H1 (cell line): ENCODE measurements around the gene SPAG16. TPM values are rescaled to one million over a fixed set of nuclear protein-coding genes. Genes with fewer than 3 reads are reported as not detected.

Experiments
- CTCF ChIA-PET: fragments of 300-600 bp; sonication (Branson Sonifier 250); formaldehyde crosslinking; loops from one replicate; lab custom pipeline; 2021; ENCODE audit not compliant: partially characterized antibody; lab: Charles Lee
- POLR2A ChIA-PET: fragments of 300-600 bp; sonication (Branson Sonifier 250); formaldehyde crosslinking; loops from one replicate; lab custom pipeline; 2021; ENCODE audit warnings: inconsistent platforms; ENCODE audit not compliant: partially characterized antibody; lab: Charles Lee
- DNase-seq, 2 experiments: peaks; one replicate each; pipeline versions ENCODE4 v3.0.0 to v3.0.0-alpha.2; 2010 to 2022; ENCODE audit warnings: low spot score in 2 of 2, low read depth in 1 of 2, mixed read lengths in 1 of 2
- FAIRE-seq: peaks from 2 replicates; lab custom pipeline; 2011; peaks lifted over from hg19 to GRCh38; lab: Jason Lieb, UNC
- H2AFZ ChIP-seq: 2 replicates; pipeline ENCODE4 v1.8.1; 2012; ENCODE audit warnings: low read length, inconsistent platforms
- H2AK5ac ChIP-seq: 2 replicates; pipeline ENCODE4 v1.6.1; 2013; ENCODE audit warnings: low read depth, low read length
- H2BK120ac ChIP-seq: replicated peaks from 2 replicates; pipeline ENCODE3; 2013; ENCODE audit warnings: low read depth, low read length, inconsistent platforms
- H2BK12ac ChIP-seq: 2 replicates; pipeline ENCODE4 v1.6.1; 2013; ENCODE audit warnings: low read depth, low read length
- H2BK15ac ChIP-seq: 2 replicates; pipeline ENCODE4 v1.6.1; 2013; ENCODE audit warnings: low read length
- H2BK20ac ChIP-seq: 2 replicates; pipeline ENCODE4 v1.6.1; 2013; ENCODE audit warnings: low read length
- H2BK5ac ChIP-seq: 2 replicates; pipeline ENCODE4 v1.6.1; 2013; ENCODE audit warnings: low read depth, low read length
- H3K14ac ChIP-seq: 2 replicates; pipeline ENCODE4 v1.6.1; 2013; ENCODE audit warnings: inconsistent platforms; ENCODE audit not compliant: insufficient read length
- H3K18ac ChIP-seq: 2 replicates; pipeline ENCODE4 v1.6.1; 2013; ENCODE audit warnings: low read length; ENCODE audit errors: extremely low read depth
- H3K23ac ChIP-seq: 2 replicates; pipeline ENCODE4 v1.6.1; 2013; ENCODE audit warnings: inconsistent platforms; ENCODE audit not compliant: insufficient read length
- H3K23me2 ChIP-seq: 2 replicates; pipeline ENCODE4 v1.6.1; 2013; ENCODE audit warnings: low read depth, low read length
- H3K27ac ChIP-seq: 2 replicates; pipeline ENCODE4 v1.6.1; 2011; ENCODE audit warnings: low read depth, low read length, inconsistent platforms
- H3K27me3 ChIP-seq, 4 experiments: replicated peaks in 1 of 4; 1 replicate in 1 of 4; 2 replicates in 3 of 4; pipeline versions ENCODE4 v1.6.1 to v1.8.1; 2011 to 2013; ENCODE audit warnings: low read length in 3 of 4, mild to moderate bottlenecking in 3 of 4, inconsistent platforms in 2 of 4, mixed read lengths in 2 of 4, moderate library complexity in 1 of 4; ENCODE audit not compliant: control insufficient read depth in 3 of 4, insufficient read depth in 3 of 4; ENCODE audit errors: extremely low read depth in 1 of 4
- H3K36me3 ChIP-seq, 4 experiments: 2 replicates each; pipeline versions ENCODE4 v1.6.1 to v1.8.1; 2011 to 2013; ENCODE audit warnings: mild to moderate bottlenecking in 4 of 4, low read length in 3 of 4, moderate library complexity in 2 of 4, control low read depth in 1 of 4, inconsistent platforms in 1 of 4; ENCODE audit not compliant: insufficient read depth in 4 of 4, control insufficient read depth in 2 of 4
- H3K4ac ChIP-seq: replicated peaks from 2 replicates; pipeline ENCODE3; 2013; ENCODE audit warnings: low read length, low read depth, mixed read lengths, inconsistent platforms; ENCODE audit not compliant: insufficient read length
- H3K4me1 ChIP-seq, 4 experiments: replicated peaks in 1 of 4; 1 replicate in 1 of 4; 2 replicates in 3 of 4; pipeline versions ENCODE4 v1.6.1 to v1.8.1; 2011 to 2013; ENCODE audit warnings: low read length in 3 of 4, inconsistent platforms in 2 of 4, mixed read lengths in 1 of 4; ENCODE audit not compliant: insufficient read depth in 4 of 4, control insufficient read depth in 3 of 4
- H3K4me2 ChIP-seq, 2 experiments: 2 replicates each; pipeline versions ENCODE4 v1.6.1 to v1.8.1; 2011 to 2013; ENCODE audit warnings: low read depth in 2 of 2, low read length in 2 of 2, control low read depth in 1 of 2, inconsistent platforms in 1 of 2, mild to moderate bottlenecking in 1 of 2; ENCODE audit not compliant: insufficient read depth in 1 of 2
- H3K4me3 ChIP-seq, 4 experiments: fragments of 200-600, 300-600 bp in 1 of 4; sonication (generic), shearing (Covaris generic), sonication (Bioruptor Twin) in 1 of 4; 2 replicates each; pipeline versions ENCODE4 v1.5.1 to v1.8.1; 2011 to 2016; ENCODE audit warnings: low read length in 4 of 4, low read depth in 3 of 4, control low read depth in 2 of 4, inconsistent platforms in 2 of 4, mild to moderate bottlenecking in 2 of 4, mixed read lengths in 1 of 4, moderate library complexity in 1 of 4; ENCODE audit not compliant: insufficient read depth in 2 of 4; ENCODE audit errors: extremely low read depth in 1 of 4
- H3K56ac ChIP-seq: replicated peaks from 2 replicates; pipeline ENCODE3; 2013; ENCODE audit warnings: low read depth, mild to moderate bottlenecking, mixed read lengths, low read length, inconsistent platforms; ENCODE audit not compliant: insufficient read length
- H3K79me1 ChIP-seq: 2 replicates; pipeline ENCODE4 v1.6.1; 2013; ENCODE audit warnings: low read depth, low read length, control low read depth
- H3K79me2 ChIP-seq, 2 experiments: 2 replicates each; pipeline versions ENCODE4 v1.6.1 to v1.8.1; 2012 to 2013; ENCODE audit warnings: low read length in 2 of 2, mild to moderate bottlenecking in 2 of 2, inconsistent platforms in 1 of 2; ENCODE audit not compliant: insufficient read depth in 2 of 2, control insufficient read depth in 1 of 2
- H3K9ac ChIP-seq, 4 experiments: replicated peaks in 1 of 4; 1 replicate in 1 of 4; 2 replicates in 3 of 4; pipeline versions ENCODE4 v1.6.1 to v1.8.1; 2011 to 2013; ENCODE audit warnings: low read depth in 3 of 4, low read length in 3 of 4, control low read depth in 2 of 4, mild to moderate bottlenecking in 2 of 4, moderate library complexity in 2 of 4, inconsistent platforms in 1 of 4; ENCODE audit errors: extremely low read depth in 1 of 4
- H3K9me3 ChIP-seq, 2 experiments: 2 replicates each; pipeline versions ENCODE4 v1.6.1 to v1.8.1; 2012 to 2013; ENCODE audit warnings: mild to moderate bottlenecking in 2 of 2, moderate library complexity in 2 of 2, control low read depth in 1 of 2, inconsistent platforms in 1 of 2, low read depth in 1 of 2, low read length in 1 of 2, mixed read lengths in 1 of 2; ENCODE audit not compliant: insufficient read depth in 2 of 2
- H4K20me1 ChIP-seq, 2 experiments: replicated peaks in 1 of 2; 2 replicates each; pipeline versions ENCODE3 to v1.8.1; 2011 to 2013; ENCODE audit warnings: inconsistent platforms in 2 of 2, low read length in 2 of 2, mild to moderate bottlenecking in 1 of 2; ENCODE audit not compliant: insufficient read depth in 2 of 2, control insufficient read depth in 1 of 2
- H4K5ac ChIP-seq: 2 replicates; pipeline ENCODE4 v1.6.1; 2013; ENCODE audit warnings: low read length, low read depth, mixed read lengths, inconsistent platforms; ENCODE audit not compliant: insufficient read length
- H4K8ac ChIP-seq: 2 replicates; pipeline ENCODE4 v1.8.0; 2013; ENCODE audit warnings: mild to moderate bottlenecking, moderate library complexity, low read length, inconsistent platforms; ENCODE audit not compliant: insufficient read depth; ENCODE audit errors: extremely low read depth
- H4K91ac ChIP-seq: replicated peaks from 2 replicates; pipeline ENCODE3; 2013; ENCODE audit warnings: low read length, mixed read lengths, inconsistent platforms; ENCODE audit not compliant: insufficient read length
- HDAC6 ChIP-seq: IDR thresholded peaks from one replicate; pipeline ENCODE4 v1.7.1; 2012; ENCODE audit warnings: low read depth, mild to moderate bottlenecking, inconsistent platforms, low read length, moderate library complexity
- MAFK ChIP-seq: IDR thresholded peaks from 2 replicates; pipeline ENCODE4 v1.6.1; 2012; ENCODE audit warnings: low read depth, mild to moderate bottlenecking, improper control_type of control experiment, low read length
- NRF1 ChIP-seq: IDR thresholded peaks from 2 replicates; pipeline ENCODE4 v1.6.1; 2011; ENCODE audit warnings: mild to moderate bottlenecking, low read depth, low read length, improper control_type of control experiment
- PHF8 ChIP-seq: fragments of 200-600 bp; sonication (generic); conservative IDR thresholded peaks from 2 replicates; pipeline ENCODE4 v1.7.1; 2012; ENCODE audit warnings: low read depth, mild to moderate bottlenecking, inconsistent platforms, low read length, moderate library complexity
- POLR2AphosphoS5 ChIP-seq: IDR thresholded peaks from 2 replicates; pipeline ENCODE4 v1.6.1; 2011; ENCODE audit warnings: low read depth, low read length
- POU5F1 ChIP-seq: IDR thresholded peaks from 2 replicates; pipeline ENCODE4 v1.6.1; 2011; ENCODE audit warnings: low read depth, mild to moderate bottlenecking, low read length, moderate library complexity
- RFX5 ChIP-seq: IDR thresholded peaks from 2 replicates; pipeline ENCODE4 v1.6.1; 2011; ENCODE audit warnings: low read depth, low read length, improper control_type of control experiment, borderline replicate concordance
- SIRT6 ChIP-seq: IDR thresholded peaks from one replicate; pipeline ENCODE4 v1.7.1; 2012; ENCODE audit warnings: low read length, inconsistent platforms
- SP4 ChIP-seq: IDR thresholded peaks from 2 replicates; pipeline ENCODE4 v1.6.1; 2012; ENCODE audit warnings: low read length, inconsistent platforms
- TAF1 ChIP-seq: IDR thresholded peaks from 2 replicates; pipeline ENCODE4 v1.6.1; 2011; ENCODE audit warnings: mild to moderate bottlenecking, low read depth, low read length
- WGBS, 2 experiments: shearing (Covaris generic) in 1 of 2; methylation state at CpG; one replicate each; pipeline versions ENCODE4 v1.1.6 to v1.1.7; 2013 to 2015; ENCODE audit warnings: low lambda C conversion rate in 2 of 2, mixed read lengths in 2 of 2, inconsistent platforms in 1 of 2, low coverage in 1 of 2, missing lambda C conversion rate in 1 of 2; ENCODE audit not compliant: insufficient replicate concordance in 2 of 2, insufficient coverage in 1 of 2, insufficient read length in 1 of 2; ENCODE audit errors: extremely low coverage in 1 of 2, missing lambda C conversion rate in 1 of 2; 5-methylcytosine and 5-hydroxymethylcytosine counted together
- polyA plus RNA-seq, 7 experiments: library from polyadenylated mRNA; depleted of rRNA in 3 of 7; stranded (reverse) in 5 of 7; unstranded in 2 of 7; fragments of >200 nt in 5 of 7; fragments of 200-250 nt in 2 of 7; gene quantifications; 1 replicate in 5 of 7; 2 replicates in 1 of 7; 4 replicates in 1 of 7; pipeline versions ENCODE4 v1.2.1 to v1.2.3, GENCODE V29; 2011 to 2013; ENCODE audit warnings: missing spikeins in 2 of 7, mixed read lengths in 2 of 7
- total RNA-seq: library from RNA; stranded (reverse); fragmentation: NEBNext Ultra II Directional; extraction: Animal tissue kit (Norgen Biotek cat#: 25700); gene quantifications from 2 replicates; pipeline ENCODE4 v1.2.1, GENCODE V29; 2021
- TF ChIP-seq, protein P1 (sequence below): IDR thresholded peaks from 2 replicates; pipeline ENCODE4 v1.6.1; 2012; ENCODE audit warnings: low read length, inconsistent platforms
- TF ChIP-seq, protein P2 (sequence below): IDR thresholded peaks from 2 replicates; pipeline ENCODE4 v1.6.1; 2011; ENCODE audit warnings: low read length, improper control_type of control experiment

Gene SPAG16
- total and polyA plus RNA-seq, 2 of the 8 experiments (the other 6 are each of a cell fraction or from before 2014, with no cell fraction given): 6.0 to 14.9 TPM

DNA sequence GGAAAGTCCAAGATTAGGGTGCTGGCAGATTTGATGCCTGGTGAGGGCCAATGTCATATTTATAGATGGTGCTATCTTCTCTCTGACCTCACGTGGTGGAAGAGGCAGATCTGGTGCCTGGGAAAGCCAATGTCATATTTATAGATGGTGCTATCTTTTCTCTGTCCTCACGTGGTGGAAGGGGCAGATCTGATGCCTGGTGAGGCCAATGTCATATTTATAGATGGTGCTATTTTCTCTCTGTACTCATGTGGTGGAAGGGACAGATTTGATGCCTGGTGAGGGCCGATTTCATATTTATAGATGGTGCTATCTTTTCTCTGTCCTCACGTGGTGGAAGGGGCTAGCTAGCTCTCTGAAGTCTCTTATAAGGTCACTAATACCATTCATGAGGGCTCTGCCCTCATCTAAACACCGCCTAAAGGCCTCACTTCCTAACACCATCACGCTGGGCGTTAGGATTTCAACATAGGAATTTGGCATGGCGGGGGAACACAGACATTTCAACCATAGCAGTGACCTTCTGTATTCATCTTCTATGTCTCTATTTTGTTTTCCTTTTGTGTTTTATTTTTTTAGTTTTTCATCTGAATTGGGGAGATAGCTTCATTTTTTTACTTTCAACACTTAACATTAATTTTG is 278.4 kb downstream of the SPAG16 start:
- Histone ChIP-seq H3K27ac (no peak overlapping the region), H3K23ac (no peak overlapping the region), H3K36me3 (no peaks in the 10 kb centered on the region), H3K27me3 (no peaks in the 10 kb centered on the region), H2BK120ac (no peak overlapping the region), H4K20me1 (no peaks in the 10 kb centered on the region), H4K5ac (no peak overlapping the region), H4K91ac (no peak overlapping the region), H2AFZ (no peak overlapping the region), H2BK20ac (no peak overlapping the region), H3K79me1 (no peaks in the 10 kb centered on the region), H3K79me2 (no peaks in the 10 kb centered on the region), H3K4me2 (no peak overlapping the region), H3K4me1 (no peaks in the 10 kb centered on the region), H4K8ac (no peak overlapping the region), H2BK5ac (no peak overlapping the region), H3K4me3 (no peak overlapping the region), H2BK12ac (no peak overlapping the region), H3K9me3 (no peaks in the 10 kb centered on the region), H2BK15ac (no peak overlapping the region), H3K9ac (no peak overlapping the region), H3K14ac (no peak overlapping the region), H3K4ac (no peak overlapping the region), H3K56ac (no peak overlapping the region), H3K18ac (no peak overlapping the region), H3K23me2 (no peaks in the 10 kb centered on the region), H2AK5ac (no peak overlapping the region)
- ChIA-PET POLR2A (no interaction called here), CTCF (no interaction called here)
- WGBS, 2 experiments: 91% methylated on average over 8 of the region's 8 CpGs; no CpG with 5 or more reads in 1 of the 2 experiments
- DNase-seq: no peak
- no peak for FAIRE-seq
- TF ChIP-seq SP4: no peak
- TF ChIP-seq TAF1: no peak
- TF ChIP-seq POU5F1: no peak
- TF ChIP-seq, protein P1, sequence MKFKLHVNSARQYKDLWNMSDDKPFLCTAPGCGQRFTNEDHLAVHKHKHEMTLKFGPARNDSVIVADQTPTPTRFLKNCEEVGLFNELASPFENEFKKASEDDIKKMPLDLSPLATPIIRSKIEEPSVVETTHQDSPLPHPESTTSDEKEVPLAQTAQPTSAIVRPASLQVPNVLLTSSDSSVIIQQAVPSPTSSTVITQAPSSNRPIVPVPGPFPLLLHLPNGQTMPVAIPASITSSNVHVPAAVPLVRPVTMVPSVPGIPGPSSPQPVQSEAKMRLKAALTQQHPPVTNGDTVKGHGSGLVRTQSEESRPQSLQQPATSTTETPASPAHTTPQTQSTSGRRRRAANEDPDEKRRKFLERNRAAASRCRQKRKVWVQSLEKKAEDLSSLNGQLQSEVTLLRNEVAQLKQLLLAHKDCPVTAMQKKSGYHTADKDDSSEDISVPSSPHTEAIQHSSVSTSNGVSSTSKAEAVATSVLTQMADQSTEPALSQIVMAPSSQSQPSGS: no peak
- TF ChIP-seq, protein P2, sequence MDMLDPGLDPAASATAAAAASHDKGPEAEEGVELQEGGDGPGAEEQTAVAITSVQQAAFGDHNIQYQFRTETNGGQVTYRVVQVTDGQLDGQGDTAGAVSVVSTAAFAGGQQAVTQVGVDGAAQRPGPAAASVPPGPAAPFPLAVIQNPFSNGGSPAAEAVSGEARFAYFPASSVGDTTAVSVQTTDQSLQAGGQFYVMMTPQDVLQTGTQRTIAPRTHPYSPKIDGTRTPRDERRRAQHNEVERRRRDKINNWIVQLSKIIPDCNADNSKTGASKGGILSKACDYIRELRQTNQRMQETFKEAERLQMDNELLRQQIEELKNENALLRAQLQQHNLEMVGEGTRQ: no peak
- TF ChIP-seq SIRT6: no peak
- no peak for TF ChIP-seq PHF8
- TF ChIP-seq RFX5: no peak
- TF ChIP-seq NRF1: no peak
- no peak for TF ChIP-seq MAFK
- TF ChIP-seq POLR2AphosphoS5: no peak
- TF ChIP-seq HDAC6: no peak
